ENCODE results near the gene NR1D1. TPM values are rescaled to one million over a fixed set of nuclear protein-coding genes. Genes with fewer than 3 reads are reported as not detected.
A peak's percentile ranks its signal among the peaks of the same experiment; 100 is the strongest.

NR1D1 gene
- total and polyA plus RNA-seq, 9 donors = 1.7 to 5.6 (median 4.7) TPM

DNA sequence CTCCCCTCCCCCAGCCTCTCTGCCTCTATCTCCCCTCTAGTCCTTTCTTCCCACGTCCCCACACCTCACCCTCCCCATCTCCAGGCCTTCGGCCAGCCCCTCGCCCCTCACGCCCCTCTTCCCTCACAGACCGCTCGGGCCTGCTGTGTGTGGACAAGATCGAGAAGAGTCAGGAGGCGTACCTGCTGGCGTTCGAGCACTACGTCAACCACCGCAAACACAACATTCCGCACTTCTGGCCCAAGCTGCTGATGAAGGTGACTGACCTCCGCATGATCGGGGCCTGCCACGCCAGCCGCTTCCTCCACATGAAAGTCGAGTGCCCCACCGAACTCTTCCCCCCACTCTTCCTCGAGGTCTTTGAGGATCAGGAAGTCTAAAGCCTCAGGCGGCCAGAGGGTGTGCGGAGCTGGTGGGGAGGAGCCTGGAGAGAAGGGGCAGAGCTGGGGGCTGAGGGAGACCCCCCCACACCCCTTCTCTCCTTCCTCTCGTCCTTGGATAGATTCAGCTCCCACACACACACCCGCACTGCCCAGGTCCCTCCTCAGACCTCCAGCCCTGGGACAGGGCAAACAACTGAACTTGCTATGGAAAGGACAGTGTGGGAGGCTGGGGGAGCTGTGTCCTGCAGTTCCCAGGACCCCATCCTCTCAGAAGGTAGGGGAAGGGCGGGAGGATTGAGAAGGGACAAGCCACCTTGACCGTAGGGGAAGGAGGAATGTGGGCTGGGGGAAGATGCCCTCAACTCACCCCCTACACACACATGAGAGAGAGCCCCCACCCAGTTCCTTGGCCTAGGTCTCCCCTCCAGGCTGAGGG is 11.1 kb downstream of the NR1D1 start:
- 67% methylated on average over 10 of the region's 26 CpGs for WGBS (ENCODE audit: insufficient coverage)
- Histone ChIP-seq H3K4me3 (ENCODE audit: low read length) (no peak overlapping the region), H3K4me1 (ENCODE audit: control insufficient read depth, insufficient read depth, low read length) (peaks cover 53% of the 10 kb centered on the region), H3K9me3 (replicated peaks; ENCODE audit: control insufficient read depth, low read depth, low read length) (no peaks in the 10 kb centered on the region), H3K27me3 (ENCODE audit: control insufficient read depth, insufficient read depth, low read length) (no peaks in the 10 kb centered on the region), H3K36me3 (ENCODE audit: control insufficient read depth, insufficient read depth, low read length) (peaks cover 82% of the 10 kb centered on the region), H3K27ac (ENCODE audit: low read length) (peak overlapping the region; percentile 51)
- DNase-seq = peak; percentile 35

GRCh38 chr17:40087903-40088718 is 12.3 kb downstream of the NR1D1 start:
- Histone ChIP-seq H3K4me3 (ENCODE audit: low read length) (no peak overlapping the region), H3K9me3 (replicated peaks; ENCODE audit: control insufficient read depth, low read depth, low read length) (no peaks in the 10 kb centered on the region), H3K27ac (ENCODE audit: low read length) (no peak overlapping the region), H3K4me1 (ENCODE audit: control insufficient read depth, insufficient read depth, low read length) (peaks cover 42% of the 10 kb centered on the region), H3K27me3 (ENCODE audit: control insufficient read depth, insufficient read depth, low read length) (no peaks in the 10 kb centered on the region), H3K36me3 (ENCODE audit: control insufficient read depth, insufficient read depth, low read length) (peaks cover 81% of the 10 kb centered on the region)
- no peak for DNase-seq
- 87% methylated on average over 27 of the region's 28 CpGs for WGBS (ENCODE audit: insufficient coverage)

- H3K4me1 ChIP-seq (ENCODE audit: control insufficient read depth, insufficient read depth, low read length) = peaks cover 33% of the 10 kb centered on the region
- 74% methylated on average over 6 of the region's 6 CpGs for WGBS (ENCODE audit: insufficient coverage)
- H3K9me3 ChIP-seq (replicated peaks; ENCODE audit: control insufficient read depth, low read depth, low read length) = no peaks in the 10 kb centered on the region
- no peak overlapping the region for H3K4me3 ChIP-seq (ENCODE audit: low read length)
- no peak overlapping the region for H3K27ac ChIP-seq (ENCODE audit: low read length)
- peaks cover 74% of the 10 kb centered on the region for H3K36me3 ChIP-seq (ENCODE audit: control insufficient read depth, insufficient read depth, low read length)
- H3K27me3 ChIP-seq (ENCODE audit: control insufficient read depth, insufficient read depth, low read length) = no peaks in the 10 kb centered on the region
- DNase-seq = no peak
Measured at GRCh38 chr17:40087049-40087794, 13.2 kb downstream of the NR1D1 start.

GRCh38 chr17:40086150-40087044 is 14.0 kb downstream of the NR1D1 start:
- H3K27ac ChIP-seq (ENCODE audit: low read length) = no peak overlapping the region
- DNase-seq = peak; percentile 48
- peaks cover 74% of the 10 kb centered on the region for H3K36me3 ChIP-seq (ENCODE audit: control insufficient read depth, insufficient read depth, low read length)
- 61% methylated on average over 11 of the region's 17 CpGs for WGBS (ENCODE audit: insufficient coverage)
- H3K27me3 ChIP-seq (ENCODE audit: control insufficient read depth, insufficient read depth, low read length) = no peaks in the 10 kb centered on the region
- H3K4me3 ChIP-seq (ENCODE audit: low read length) = no peak overlapping the region
- peaks cover 24% of the 10 kb centered on the region for H3K4me1 ChIP-seq (ENCODE audit: control insufficient read depth, insufficient read depth, low read length)
- H3K9me3 ChIP-seq (replicated peaks; ENCODE audit: control insufficient read depth, low read depth, low read length) = no peaks in the 10 kb centered on the region

- H3K27ac ChIP-seq (ENCODE audit: low read length) = no peak overlapping the region
- no peak overlapping the region for H3K4me3 ChIP-seq (ENCODE audit: low read length)
- H3K27me3 ChIP-seq (ENCODE audit: control insufficient read depth, insufficient read depth, low read length) = no peaks in the 10 kb centered on the region
- WGBS (ENCODE audit: insufficient coverage) = 93% methylated on average over 11 of the region's 14 CpGs
- peaks cover 6% of the 10 kb centered on the region for H3K4me1 ChIP-seq (ENCODE audit: control insufficient read depth, insufficient read depth, low read length)
- no peaks in the 10 kb centered on the region for H3K9me3 ChIP-seq (replicated peaks; ENCODE audit: control insufficient read depth, low read depth, low read length)
- no peak for DNase-seq
- peaks cover 74% of the 10 kb centered on the region for H3K36me3 ChIP-seq (ENCODE audit: control insufficient read depth, insufficient read depth, low read length)
Measured at GRCh38 chr17:40084477-40084876, 15.9 kb downstream of the NR1D1 start.

GRCh38 chr17:40079545-40079944 is 20.8 kb downstream of the NR1D1 start:
- WGBS (ENCODE audit: insufficient coverage) = no CpG with 5 or more reads among the region's 3 CpGs
- no peak for DNase-seq
- Histone ChIP-seq H3K4me3 (ENCODE audit: low read length) (no peak overlapping the region), H3K9me3 (replicated peaks; ENCODE audit: control insufficient read depth, low read depth, low read length) (no peaks in the 10 kb centered on the region), H3K27me3 (ENCODE audit: control insufficient read depth, insufficient read depth, low read length) (no peaks in the 10 kb centered on the region), H3K36me3 (ENCODE audit: control insufficient read depth, insufficient read depth, low read length) (peaks cover 76% of the 10 kb centered on the region), H3K27ac (ENCODE audit: low read length) (no peak overlapping the region), H3K4me1 (ENCODE audit: control insufficient read depth, insufficient read depth, low read length) (peaks cover 17% of the 10 kb centered on the region)

DNA sequence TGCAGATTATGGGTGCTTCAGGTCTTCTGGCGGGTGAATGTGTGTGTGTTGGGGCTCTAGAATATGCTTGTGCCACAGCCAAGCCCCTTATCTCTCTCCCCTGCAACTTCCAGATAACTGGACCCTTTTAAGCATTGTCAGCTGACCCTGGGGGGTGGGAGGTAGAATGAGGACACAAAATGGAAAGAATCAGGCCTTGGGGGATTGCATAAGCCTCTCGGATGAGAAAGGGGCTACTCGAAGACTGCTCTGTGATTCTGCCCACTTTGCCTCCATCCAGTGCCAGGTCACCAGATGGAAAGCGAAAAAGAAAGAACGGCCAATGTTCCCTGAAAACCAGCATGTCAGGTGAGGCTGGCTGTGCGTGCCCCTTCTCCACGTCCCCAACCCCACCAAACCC is 23.8 kb downstream of the NR1D1 start:
- H3K27ac ChIP-seq (ENCODE audit: low read length) = no peak overlapping the region
- DNase-seq = no peak
- 84% methylated on average over 3 of the region's 7 CpGs for WGBS (ENCODE audit: insufficient coverage)

GRCh38 chr17:40075942-40076498 is 24.4 kb downstream of the NR1D1 start:
- H3K4me1 ChIP-seq (ENCODE audit: control insufficient read depth, insufficient read depth, low read length) = peaks cover 52% of the 10 kb centered on the region
- no peaks in the 10 kb centered on the region for H3K9me3 ChIP-seq (replicated peaks; ENCODE audit: control insufficient read depth, low read depth, low read length)
- 73% methylated on average over 7 of the region's 8 CpGs for WGBS (ENCODE audit: insufficient coverage)
- no peak overlapping the region for H3K4me3 ChIP-seq (ENCODE audit: low read length)
- peak overlapping the region; percentile 47 for H3K27ac ChIP-seq (ENCODE audit: low read length)
- H3K27me3 ChIP-seq (ENCODE audit: control insufficient read depth, insufficient read depth, low read length) = no peaks in the 10 kb centered on the region
- DNase-seq = no peak
- H3K36me3 ChIP-seq (ENCODE audit: control insufficient read depth, insufficient read depth, low read length) = peaks cover 65% of the 10 kb centered on the region

More for the DNA sequence above, 23.8 kb downstream of the NR1D1 start:
- Histone ChIP-seq H3K4me1 (ENCODE audit: control insufficient read depth, insufficient read depth, low read length) (peaks cover 46% of the 10 kb centered on the region), H3K4me3 (ENCODE audit: low read length) (no peak overlapping the region), H3K27me3 (ENCODE audit: control insufficient read depth, insufficient read depth, low read length) (no peaks in the 10 kb centered on the region), H3K36me3 (ENCODE audit: control insufficient read depth, insufficient read depth, low read length) (peaks cover 68% of the 10 kb centered on the region), H3K9me3 (replicated peaks; ENCODE audit: control insufficient read depth, low read depth, low read length) (no peaks in the 10 kb centered on the region)
